Uterus (tissue), 4 donors: ENCODE measurements around the gene ST8SIA4. TPM values are rescaled to one million over a fixed set of nuclear protein-coding genes. Genes with fewer than 3 reads are reported as not detected.

Source experiments
- DNase-seq, 2 donors: peaks; one replicate each; pipeline ENCODE4 v3.0.0-alpha.2; 2019 to 2020
- H3K27ac ChIP-seq, 2 donors: fragments of 200-600 bp; sonication (generic); 1 replicate in 1 of 2; 2 replicates in 1 of 2; pipeline ENCODE4 v1.5.1; 2016 to 2018
- H3K27me3 ChIP-seq, 2 donors: fragments of 200-600 bp; sonication (generic); one replicate each; pipeline ENCODE4 v1.5.1; 2018 to 2019; ENCODE audit warnings: control low read depth in 1 of 2
- H3K36me3 ChIP-seq, 2 donors: fragments of 200-600 bp; sonication (generic); one replicate each; pipeline ENCODE4 v1.5.1; 2019; ENCODE audit warnings: control low read depth in 1 of 2
- H3K4me1 ChIP-seq, 2 donors: fragments of 200-600 bp; sonication (generic); one replicate each; pipeline ENCODE4 v1.5.1; 2018 to 2019; ENCODE audit warnings: control low read depth in 1 of 2
- H3K4me3 ChIP-seq, 2 donors: fragments of 200-600 bp; sonication (generic); 1 replicate in 1 of 2; 2 replicates in 1 of 2; pipeline ENCODE4 v1.5.1; 2018 to 2019; ENCODE audit warnings: mild to moderate bottlenecking in 1 of 2
- H3K9me3 ChIP-seq, 2 donors: fragments of 200-600 bp; sonication (generic); one replicate each; pipeline ENCODE4 v1.5.1; 2019; ENCODE audit warnings: control low read depth in 1 of 2
- POLR2A ChIP-seq, 2 donors: fragments of 450-650 bp; IDR thresholded peaks; one replicate each; pipeline ENCODE4 v1.6.1; 2016; ENCODE audit warnings: antibody characterized with exemption in 2 of 2, mild to moderate bottlenecking in 1 of 2, moderate library complexity in 1 of 2
- intact Hi-C: fragments of 100-400 bp; cut with DNase I; formaldehyde crosslinking; loops from one replicate; pipeline ENCODE4 v1.15.1; 2023; ENCODE audit warnings: low total_unique reads
- total RNA-seq, 4 donors: library from RNA; depleted of rRNA in 3 of 4; stranded (reverse); fragments of >200 nt in 3 of 4; gene quantifications; one replicate each; pipeline versions ENCODE4 v1.1.0 to v1.2.4, GENCODE V29; 2014 to 2023
- TF ChIP-seq, protein P1 (sequence below), 4 experiments: fragments of 200-600 bp in 2 of 4; fragments of 450-650 bp in 2 of 4; sonication (generic) in 2 of 4; IDR thresholded peaks; one replicate each; pipeline ENCODE4 v1.5.1; 2016 to 2019; ENCODE audit warnings: antibody characterized with exemption in 4 of 4, mild to moderate bottlenecking in 2 of 4, moderate library complexity in 1 of 4
- donor health status: DM: yes; HTN: yes; CAD: no.

Gene ST8SIA4
- total RNA-seq, 4 donors from 2014 or later, result 4.8 to 15.5 (median 6.2) TPM

DNA sequence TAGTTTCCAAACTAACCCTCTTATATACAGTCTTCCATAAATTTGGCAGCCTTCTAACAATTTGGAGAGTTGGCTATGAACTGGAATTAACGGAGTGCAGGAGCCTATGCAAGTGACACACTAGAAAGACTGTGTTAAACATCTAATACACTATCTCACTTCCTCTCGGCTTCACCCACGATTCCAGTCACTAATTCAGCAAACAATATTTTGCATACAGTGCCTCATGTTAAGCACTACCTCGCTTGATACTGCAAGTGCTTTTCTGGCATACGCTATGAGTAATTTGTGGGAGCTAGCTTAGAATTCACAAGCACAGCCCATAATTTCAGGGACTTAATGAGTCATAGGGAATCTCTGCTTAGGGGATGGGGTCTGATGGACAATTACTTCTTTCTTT is 102.5 kb downstream of the ST8SIA4 start:
- H3K27me3 ChIP-seq, result no peaks in the 10 kb centered on the region
- H3K4me3 ChIP-seq, result no peak overlapping the region
- DNase-seq, result no peak
- H3K36me3 ChIP-seq, result no peaks in the 10 kb centered on the region
- no peaks in the 10 kb centered on the region for H3K4me1 ChIP-seq
- no peak overlapping the region for H3K27ac ChIP-seq
- intact Hi-C loops, result no loop called here
- TF ChIP-seq, protein P1, sequence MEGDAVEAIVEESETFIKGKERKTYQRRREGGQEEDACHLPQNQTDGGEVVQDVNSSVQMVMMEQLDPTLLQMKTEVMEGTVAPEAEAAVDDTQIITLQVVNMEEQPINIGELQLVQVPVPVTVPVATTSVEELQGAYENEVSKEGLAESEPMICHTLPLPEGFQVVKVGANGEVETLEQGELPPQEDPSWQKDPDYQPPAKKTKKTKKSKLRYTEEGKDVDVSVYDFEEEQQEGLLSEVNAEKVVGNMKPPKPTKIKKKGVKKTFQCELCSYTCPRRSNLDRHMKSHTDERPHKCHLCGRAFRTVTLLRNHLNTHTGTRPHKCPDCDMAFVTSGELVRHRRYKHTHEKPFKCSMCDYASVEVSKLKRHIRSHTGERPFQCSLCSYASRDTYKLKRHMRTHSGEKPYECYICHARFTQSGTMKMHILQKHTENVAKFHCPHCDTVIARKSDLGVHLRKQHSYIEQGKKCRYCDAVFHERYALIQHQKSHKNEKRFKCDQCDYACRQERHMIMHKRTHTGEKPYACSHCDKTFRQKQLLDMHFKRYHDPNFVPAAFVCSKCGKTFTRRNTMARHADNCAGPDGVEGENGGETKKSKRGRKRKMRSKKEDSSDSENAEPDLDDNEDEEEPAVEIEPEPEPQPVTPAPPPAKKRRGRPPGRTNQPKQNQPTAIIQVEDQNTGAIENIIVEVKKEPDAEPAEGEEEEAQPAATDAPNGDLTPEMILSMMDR (IDR thresholded peaks at IDR 0.05), result no peak
- TF ChIP-seq POLR2A (IDR thresholded peaks at IDR 0.05), result no peak
- H3K9me3 ChIP-seq, result no peaks in the 10 kb centered on the region

DNA sequence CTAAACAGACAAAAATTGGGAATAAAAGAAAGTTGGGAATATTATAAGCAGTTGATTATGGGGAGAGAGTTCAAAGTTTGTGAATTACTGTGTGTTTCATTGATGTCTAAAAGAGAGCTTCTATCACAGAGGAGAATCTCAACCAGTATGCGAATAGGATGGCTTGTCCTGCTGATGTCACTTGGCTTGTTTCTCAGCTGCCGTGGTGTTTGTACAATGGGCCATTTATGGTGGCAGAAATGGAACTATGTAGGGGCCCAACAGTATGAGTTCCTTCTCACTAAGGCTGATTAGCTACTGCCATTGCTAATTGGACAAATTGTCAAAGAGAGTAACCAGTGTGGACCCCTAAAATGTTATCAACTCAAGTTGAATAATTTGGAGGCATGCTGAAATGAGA is 103.9 kb downstream of the ST8SIA4 start:
- no peak for TF ChIP-seq POLR2A (IDR thresholded peaks at IDR 0.05)
- TF ChIP-seq, protein P1 (IDR thresholded peaks at IDR 0.05), result no peak
- no peaks in the 10 kb centered on the region for H3K4me1 ChIP-seq
- H3K4me3 ChIP-seq, result no peak overlapping the region
- H3K27ac ChIP-seq, result no peak overlapping the region
- H3K36me3 ChIP-seq, result no peaks in the 10 kb centered on the region
- intact Hi-C loops, result no loop called here
- H3K27me3 ChIP-seq, result no peaks in the 10 kb centered on the region
- H3K9me3 ChIP-seq, result no peaks in the 10 kb centered on the region
- no peak for DNase-seq

DNA sequence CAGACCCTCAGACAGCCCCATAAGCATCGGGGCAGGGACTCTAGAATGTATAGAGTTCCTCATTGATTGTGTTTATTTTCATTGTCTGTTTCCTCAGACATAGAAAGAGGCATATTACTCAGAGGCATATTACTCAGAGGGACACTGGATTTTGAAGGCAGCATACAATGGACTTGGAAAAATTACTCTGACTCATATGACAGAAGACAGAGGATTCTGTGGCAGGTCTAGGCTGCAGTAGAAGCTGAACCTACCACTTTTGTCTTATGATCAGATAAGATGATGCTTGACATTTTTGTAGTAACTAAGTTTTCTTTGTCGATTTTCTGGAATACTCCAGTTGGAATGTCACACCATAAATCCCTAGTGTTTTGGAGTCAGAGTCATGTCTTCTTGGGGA is 105.2 kb downstream of the ST8SIA4 start:
- TF ChIP-seq POLR2A (IDR thresholded peaks at IDR 0.05), result no peak
- TF ChIP-seq, protein P1 (IDR thresholded peaks at IDR 0.05), result no peak
- Histone ChIP-seq H3K4me3 (no peak overlapping the region), H3K27ac (no peak overlapping the region), H3K36me3 (no peaks in the 10 kb centered on the region), H3K27me3 (no peaks in the 10 kb centered on the region), H3K9me3 (no peaks in the 10 kb centered on the region), H3K4me1 (no peaks in the 10 kb centered on the region)
- no peak for DNase-seq
- intact Hi-C loops, result no loop called here

DNA sequence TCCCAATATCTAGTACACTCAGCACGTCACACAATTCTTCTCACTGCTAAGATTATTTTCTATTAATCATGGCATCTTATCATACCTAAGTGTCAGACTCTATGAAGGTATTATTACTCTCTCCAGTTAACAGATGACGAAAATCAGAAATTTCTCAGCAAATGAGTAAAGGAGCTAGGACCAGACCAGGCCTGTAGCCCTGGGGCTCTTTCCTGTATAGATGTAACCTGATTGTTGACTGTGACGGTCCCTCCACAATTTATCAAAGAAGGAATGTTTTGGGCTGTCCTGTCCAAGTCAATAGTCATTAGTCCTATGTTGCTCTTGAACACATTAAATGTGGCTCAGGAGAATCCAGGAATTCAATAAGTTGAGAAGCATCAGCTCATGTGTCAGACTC is 106.2 kb downstream of the ST8SIA4 start:
- no peak overlapping the region for H3K27ac ChIP-seq
- H3K4me1 ChIP-seq, result no peaks in the 10 kb centered on the region
- H3K4me3 ChIP-seq, result no peak overlapping the region
- DNase-seq, result no peak
- no peaks in the 10 kb centered on the region for H3K27me3 ChIP-seq
- intact Hi-C loops, result no loop called here
- no peaks in the 10 kb centered on the region for H3K36me3 ChIP-seq
- no peaks in the 10 kb centered on the region for H3K9me3 ChIP-seq
- no peak for TF ChIP-seq POLR2A (IDR thresholded peaks at IDR 0.05)
- TF ChIP-seq, protein P1 (IDR thresholded peaks at IDR 0.05), result no peak

DNA sequence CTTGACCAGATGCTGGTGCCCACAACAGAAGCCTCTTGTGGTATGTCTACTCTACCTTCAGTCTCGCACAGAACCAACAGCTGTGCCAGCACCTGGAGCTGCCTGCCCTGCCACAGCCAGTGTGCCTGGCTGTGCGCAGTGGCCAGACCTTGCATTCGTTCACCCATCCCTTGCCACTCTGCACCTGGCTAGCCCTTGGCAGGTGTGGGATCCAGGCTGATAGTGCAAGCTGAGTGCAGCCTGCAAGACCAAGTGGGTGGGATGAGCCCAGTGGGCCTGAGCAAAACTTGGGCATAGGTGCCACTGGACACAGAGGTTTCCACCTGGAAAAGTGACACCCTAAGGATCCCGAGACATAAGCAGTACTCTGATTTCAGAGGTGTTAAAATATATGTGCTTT is 108.2 kb downstream of the ST8SIA4 start:
- no peak for TF ChIP-seq POLR2A (IDR thresholded peaks at IDR 0.05)
- TF ChIP-seq, protein P1 (IDR thresholded peaks at IDR 0.05), result no peak
- intact Hi-C loops, result no loop called here
- Histone ChIP-seq H3K36me3 (no peaks in the 10 kb centered on the region), H3K4me3 (no peak overlapping the region), H3K9me3 (no peaks in the 10 kb centered on the region), H3K4me1 (no peaks in the 10 kb centered on the region), H3K27ac (no peak overlapping the region), H3K27me3 (no peaks in the 10 kb centered on the region)
- DNase-seq, result no peak
